Measurements from ENCODE around the gene TSPAN16.
A peak's percentile ranks its signal among the peaks of the same experiment; 100 is the strongest.

The TSPAN16 gene

GRCh38 chr19:11261431-11261970 is 34.5 kb upstream of the TSPAN16 start:
- DNase-seq (ENCODE audit: low read depth) = no peak

GRCh38 chr19:11261971-11262839 is 33.8 kb upstream of the TSPAN16 start, which contains the start of gene DOCK6:
Gene DOCK6 (minus strand): TSS chr19:11262524. CDS start chr19:11262440, 84 bp downstream.
- DNase-seq (ENCODE audit: low read depth) = no peak
- peak; percentile 25 for TF ChIP-seq CTCF (IDR thresholded peaks at IDR 0.05; ENCODE audit: low read length, missing control alignments)
- H3K4me3 ChIP-seq (replicated peaks; ENCODE audit: low read depth, low read length) = peak within 1 kb of the TSS; percentile 77

More at GRCh38 chr19:11261431-11261970, 34.5 kb upstream of the TSPAN16 start:
- no peak for TF ChIP-seq CTCF (IDR thresholded peaks at IDR 0.05; ENCODE audit: low read length, missing control alignments)
- H3K4me3 ChIP-seq (replicated peaks; ENCODE audit: low read depth, low read length) = peak overlapping the region; percentile 77

- H3K4me3 ChIP-seq (replicated peaks; ENCODE audit: low read depth, low read length) = no peak overlapping the region
- no peak for TF ChIP-seq CTCF (IDR thresholded peaks at IDR 0.05; ENCODE audit: low read length, missing control alignments)
- DNase-seq (ENCODE audit: low read depth) = no peak
Observed at GRCh38 chr19:11263726-11264125, 32.2 kb upstream of the TSPAN16 start.

- no peak for TF ChIP-seq CTCF (IDR thresholded peaks at IDR 0.05; ENCODE audit: low read length, missing control alignments)
- no peak for DNase-seq (ENCODE audit: low read depth)
- H3K4me3 ChIP-seq (replicated peaks; ENCODE audit: low read depth, low read length) = no peak overlapping the region
Observed at GRCh38 chr19:11264452-11265176, 31.3 kb upstream of the TSPAN16 start.

GRCh38 chr19:11265177-11265784 is 30.7 kb upstream of the TSPAN16 start:
- no peak overlapping the region for H3K4me3 ChIP-seq (replicated peaks; ENCODE audit: low read depth, low read length)
- DNase-seq (ENCODE audit: low read depth) = no peak

More at GRCh38 chr19:11265177-11265784, 30.7 kb upstream of the TSPAN16 start:
- TF ChIP-seq CTCF (IDR thresholded peaks at IDR 0.05; ENCODE audit: low read length, missing control alignments) = no peak
